ENCODE results near the gene LCN2. TPM values are rescaled to one million over a fixed set of nuclear protein-coding genes. Genes with fewer than 3 reads are reported as not detected.

Gene LCN2
- total and polyA plus RNA-seq, 2 experiments from 2014 or later, result not detected

DNA sequence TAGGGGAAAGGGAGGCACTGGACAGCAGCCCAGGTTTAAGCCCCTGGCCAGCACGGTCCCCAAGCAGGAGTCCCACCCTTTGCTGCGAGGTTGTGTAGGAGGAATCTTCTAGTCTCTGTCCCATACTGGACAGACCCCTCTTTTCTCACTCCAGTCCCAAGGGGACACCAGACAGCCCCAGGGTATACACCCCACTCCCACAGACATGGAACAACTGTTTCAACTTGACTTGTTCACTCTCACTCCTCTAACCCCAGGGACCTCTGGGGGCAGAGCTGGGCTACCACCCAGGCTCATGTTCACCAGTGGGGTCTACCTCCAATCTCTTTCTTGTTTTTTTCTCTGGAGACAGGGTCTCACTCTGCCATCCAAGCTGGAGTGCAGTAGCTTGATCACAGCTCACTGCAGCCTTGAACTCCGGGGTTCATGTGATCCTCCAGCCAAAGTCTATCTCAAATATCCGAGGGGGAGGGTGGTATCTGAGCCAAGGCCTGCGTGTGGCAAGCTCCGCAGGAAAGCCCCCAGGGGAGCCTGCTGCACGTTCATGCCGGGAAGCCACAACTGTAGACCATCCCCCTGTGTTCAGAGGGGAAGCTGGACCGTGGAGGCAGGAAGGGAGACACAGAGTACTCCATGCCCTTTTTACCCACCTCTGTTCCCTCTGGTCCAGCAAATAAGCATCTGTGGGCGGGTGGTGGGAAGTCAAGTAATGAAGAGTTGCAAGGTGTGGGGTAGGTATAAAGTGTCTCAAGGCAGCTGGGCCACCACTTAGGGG lies 23.5 kb upstream of the LCN2 start:
- no peaks in the 10 kb centered on the region for H3K36me3 ChIP-seq (ENCODE audit: low read depth)
- H3K79me2 ChIP-seq (ENCODE audit: insufficient read depth), result peaks cover 29% of the 10 kb centered on the region
- H3K4me1 ChIP-seq (ENCODE audit: insufficient read depth), result peaks cover 9% of the 10 kb centered on the region; the same call in 1 of the 2 replicates
- in situ Hi-C loops (cut with MboI), result no loop called here
- no peak overlapping the region for H3K27ac ChIP-seq
- peak overlapping the region; percentile 71 for H3K4me2 ChIP-seq (ENCODE audit: unreplicated experiment)
- TF ChIP-seq EZH2 (IDR thresholded peaks at IDR 0.05; ENCODE audit: insufficient read depth, poor library complexity, severe bottlenecking), result no peak
- no peak for TF ChIP-seq EZH2phosphoT487 (IDR thresholded peaks at IDR 0.05; ENCODE audit: insufficient read depth, low read depth)
- H3K9ac ChIP-seq, result peak overlapping the region; percentile 25; the same call in 1 of the 2 replicates
- 50 to 51% methylated on average over 10 of the region's 10 CpGs for WGBS, 2 experiments (ENCODE audit: low coverage in 1 of 2, low lambda C conversion rate in 2 of 2, missing lambda C conversion rate in 2 of 2)
- H3F3A ChIP-seq (ENCODE audit: insufficient read depth), result no peaks in the 10 kb centered on the region
- DNase-seq, result no peak
- no peak overlapping the region for H2AFZ ChIP-seq
- no peaks in the 10 kb centered on the region for H3K9me3 ChIP-seq (ENCODE audit: low read depth)
- no peaks in the 10 kb centered on the region for H3K9me2 ChIP-seq (ENCODE audit: insufficient read depth)
- no peaks in the 10 kb centered on the region; the same call in 1 of the 2 replicates for H4K20me1 ChIP-seq (ENCODE audit: insufficient read depth)
- peak overlapping the region; percentile 98 for H3K4me3 ChIP-seq
- H3K27me3 ChIP-seq (replicated peaks; ENCODE audit: insufficient read depth), result no peaks in the 10 kb centered on the region

DNA sequence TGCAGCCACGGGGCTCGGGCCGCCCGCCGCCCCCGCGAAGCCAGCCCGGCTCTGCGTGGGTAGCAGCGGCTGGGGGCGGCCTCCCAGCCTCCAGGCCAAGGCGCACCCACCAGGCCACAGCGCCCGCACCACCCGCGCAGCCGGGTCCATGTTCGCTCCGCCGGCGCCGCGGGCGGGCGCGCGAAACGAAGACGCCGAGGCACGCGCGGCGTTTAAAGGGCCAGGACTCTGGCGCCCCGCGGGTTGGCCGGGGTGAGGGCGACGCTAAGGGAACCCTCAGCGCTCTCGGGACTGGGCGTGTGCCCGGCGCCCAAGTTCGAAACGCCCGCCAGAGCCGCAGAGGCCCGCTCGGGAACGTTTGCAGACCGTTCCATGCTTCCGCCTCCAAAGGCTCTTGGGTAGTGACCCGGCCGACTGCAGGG lies 21.7 kb upstream of the LCN2 start, which contains the start of gene PTGES2:
Gene PTGES2, minus strand, starts transcription at position 162 of the 422 bp plus-strand sequence. Its CDS starts 12 bp downstream, at position 150.
- 0% methylated on average over 22 to 50 of the region's 56 CpGs for WGBS, 2 experiments (ENCODE audit: low coverage in 1 of 2, low lambda C conversion rate in 2 of 2, missing lambda C conversion rate in 2 of 2)
- peak within 1 kb of the TSS; percentile 97 for H3K27ac ChIP-seq
- H3K9ac ChIP-seq, result peak within 1 kb of the TSS; percentile 96
- peak; percentile 95 for DNase-seq
- no peaks in the 10 kb centered on the region for H3K36me3 ChIP-seq (ENCODE audit: low read depth)
- H3K4me2 ChIP-seq (ENCODE audit: unreplicated experiment), result peak within 1 kb of the TSS; percentile 84
- no peaks in the 10 kb centered on the region for H3K27me3 ChIP-seq (replicated peaks; ENCODE audit: insufficient read depth)
- no peaks in the 10 kb centered on the region; the same call in 1 of the 2 replicates for H4K20me1 ChIP-seq (ENCODE audit: insufficient read depth)
- H2AFZ ChIP-seq, result peak within 1 kb of the TSS; percentile 96
- H3K79me2 ChIP-seq (ENCODE audit: insufficient read depth), result peaks cover 29% of the 10 kb centered on the region
- no peaks in the 10 kb centered on the region for H3K9me3 ChIP-seq (ENCODE audit: low read depth)
- no peaks in the 10 kb centered on the region for H3F3A ChIP-seq (ENCODE audit: insufficient read depth)
- no peaks in the 10 kb centered on the region for H3K9me2 ChIP-seq (ENCODE audit: insufficient read depth)
- in situ Hi-C loops (cut with MboI), result no loop called here
- peaks cover 9% of the 10 kb centered on the region; the same call in 1 of the 2 replicates for H3K4me1 ChIP-seq (ENCODE audit: insufficient read depth)
- H3K4me3 ChIP-seq, result peak within 1 kb of the TSS; percentile 98
- TF ChIP-seq EZH2phosphoT487 (IDR thresholded peaks at IDR 0.05; ENCODE audit: insufficient read depth, low read depth) (no peak), EZH2 (IDR thresholded peaks at IDR 0.05; ENCODE audit: insufficient read depth, poor library complexity, severe bottlenecking) (no peak)

GRCh38 chr9:128127990-128128835 lies 21.0 kb upstream of the LCN2 start:
- peaks cover 29% of the 10 kb centered on the region for H3K79me2 ChIP-seq (ENCODE audit: insufficient read depth)
- in situ Hi-C loops (cut with MboI), result no loop called here
- 0 to 1% methylated on average over 68 to 82 of the region's 82 CpGs for WGBS, 2 experiments (ENCODE audit: low coverage in 1 of 2, low lambda C conversion rate in 2 of 2, missing lambda C conversion rate in 2 of 2)

More at GRCh38 chr9:128127990-128128835, 21.0 kb upstream of the LCN2 start:
- Histone ChIP-seq H3K27ac (peak overlapping the region; percentile 97), H3F3A (ENCODE audit: insufficient read depth) (no peaks in the 10 kb centered on the region), H3K9me3 (ENCODE audit: low read depth) (no peaks in the 10 kb centered on the region), H3K9ac (peak overlapping the region; percentile 96), H3K9me2 (ENCODE audit: insufficient read depth) (no peaks in the 10 kb centered on the region), H3K27me3 (replicated peaks; ENCODE audit: insufficient read depth) (no peaks in the 10 kb centered on the region), H4K20me1 (ENCODE audit: insufficient read depth) (no peaks in the 10 kb centered on the region; the same call in 1 of the 2 replicates), H3K4me1 (ENCODE audit: insufficient read depth) (peaks cover 9% of the 10 kb centered on the region; the same call in 1 of the 2 replicates), H3K4me2 (ENCODE audit: unreplicated experiment) (peak overlapping the region; percentile 84), H2AFZ (peak overlapping the region; percentile 96), H3K4me3 (peak overlapping the region; percentile 98), H3K36me3 (ENCODE audit: low read depth) (no peaks in the 10 kb centered on the region)
- TF ChIP-seq EZH2phosphoT487 (IDR thresholded peaks at IDR 0.05; ENCODE audit: insufficient read depth, low read depth) (no peak), EZH2 (IDR thresholded peaks at IDR 0.05; ENCODE audit: insufficient read depth, poor library complexity, severe bottlenecking) (no peak)
- DNase-seq, result peak; percentile 94

Measured in GM23248 (cell line).